NCI-H1417 (cell line): Measurements from ENCODE around the gene PNN.
"Not testable (repeated sequence)": the region's sequence is repeated elsewhere in the genome, so short reads cannot be mapped to it uniquely, and the experiment has no call there.

Experiments used
- DNase-seq, 3 experiments: peaks; one replicate each; lab custom pipeline; 2025; lab: John Stamatoyannopoulos, UW

Gene PNN

GRCh38 chr14:39174560-39175444, at the start of gene PNN:
Gene PNN, plus strand, starts transcription at chr14:39175254. Its CDS starts 26 bp downstream, at chr14:39175280.
- peak; percentile 99 to 100 (median 99) for DNase-seq

- DNase-seq = not testable (repeated sequence)
Observed at GRCh38 chr14:39137835-39138234, 37.2 kb upstream of the PNN start.

GRCh38 chr14:39138440-39138839, 36.6 kb upstream of the PNN start:
- no peak for DNase-seq

- DNase-seq = no peak
Observed at GRCh38 chr14:39140170-39140569, 34.9 kb upstream of the PNN start.

- not testable (repeated sequence) for DNase-seq
Observed at GRCh38 chr14:39141623-39142022, 33.4 kb upstream of the PNN start.

GRCh38 chr14:39143226-39143625, 31.8 kb upstream of the PNN start:
- DNase-seq = not testable (repeated sequence)

- no peak for DNase-seq
Observed at GRCh38 chr14:39145266-39145966, 29.6 kb upstream of the PNN start.

- DNase-seq = no peak
Observed at GRCh38 chr14:39154594-39155189, 20.4 kb upstream of the PNN start.

GRCh38 chr14:39157491-39157890, 17.6 kb upstream of the PNN start:
- no peak for DNase-seq

GRCh38 chr14:39158222-39158858, 16.7 kb upstream of the PNN start:
- no peak for DNase-seq

- no peak for DNase-seq
Observed at GRCh38 chr14:39160494-39160893, 14.6 kb upstream of the PNN start.

- DNase-seq = not testable (repeated sequence)
Observed at GRCh38 chr14:39167797-39168320, 7.2 kb upstream of the PNN start.

- DNase-seq = no peak
Observed at GRCh38 chr14:39168591-39168990, 6.5 kb upstream of the PNN start.

GRCh38 chr14:39169541-39169900, 5.5 kb upstream of the PNN start:
- DNase-seq = peak in 1 of 3 experiments; percentile 31

GRCh38 chr14:39173198-39173597, 1.9 kb upstream of the PNN start:
- no peak for DNase-seq

GRCh38 chr14:39175445-39176262, 600 bp downstream of the PNN start:
- DNase-seq = peak; percentile 44 to 93 (median 89)

- no peak for DNase-seq
Observed at GRCh38 chr14:39176263-39177167, 1.5 kb downstream of the PNN start.

- DNase-seq = no peak
Observed at GRCh38 chr14:39177168-39177545, 2.1 kb downstream of the PNN start.

- no peak for DNase-seq
Observed at GRCh38 chr14:39179042-39179441, 4.0 kb downstream of the PNN start.

- DNase-seq = no peak
Observed at GRCh38 chr14:39180553-39180952, 5.5 kb downstream of the PNN start.
